ENCODE measurements around the gene RAI1.
A peak's percentile ranks its signal among the peaks of the same experiment; 100 is the strongest.

The RAI1 gene

GRCh38 chr17:17857496-17857895 lies 176.2 kb downstream of the RAI1 start:
- H3K4me3 ChIP-seq (ENCODE audit: low read depth, low read length) = no peak overlapping the region
- no peaks in the 10 kb centered on the region; the same call in 1 of the 2 replicates for H3K4me1 ChIP-seq (ENCODE audit: control insufficient read depth, insufficient read depth, low read length)
- ChIA-PET CTCF (interaction anchor here (1.4 to 6.4 kb wide), 4 partner anchors 9 to 61 kb away, joined by 4 to 40 read pairs (median 24); no protein-coding TSS in a partner anchor), POLR2A (no interaction called here)
- H3K36me3 ChIP-seq (ENCODE audit: control insufficient read depth in 2 of 2, insufficient read depth in 1 of 2, low read length in 2 of 2) = peaks cover 0 to 4% of the 10 kb centered on the region in 2 experiments; a peak in 2 of 3 replicates
- H3K27ac ChIP-seq (ENCODE audit: extremely low read depth, low read depth, low read length) = no peak overlapping the region
- no peak for TF ChIP-seq ELK4 (IDR thresholded peaks at IDR 0.05; ENCODE audit: borderline replicate concordance, low read depth, low read length)
- H3K9me3 ChIP-seq (ENCODE audit: control insufficient read depth, insufficient read depth, low read depth, low read length) = no peaks in the 10 kb centered on the region

- ChIA-PET CTCF (interaction anchor here (0.5 to 5.1 kb wide), 29 partner anchors 8 to 1994 kb away, joined by 3 to 40 read pairs (median 4); partner anchors contain the start of genes DRC3, RAI1 and SREBF1), POLR2A (interaction anchor here (0.6 to 1.0 kb wide), 3 partner anchors 24 to 178 kb away, joined by 3 to 4 read pairs (median 3); no protein-coding TSS in a partner anchor)
- no peak overlapping the region for H3K4me3 ChIP-seq (ENCODE audit: low read depth, low read length)
- no peak for TF ChIP-seq ZNF169 (tag by site-specific recombination; IDR thresholded peaks at IDR 0.05)
- TF ChIP-seq PRDM4 (tag by site-specific recombination; IDR thresholded peaks at IDR 0.05) = no peak
- TF ChIP-seq ZNF707 (tag by site-specific recombination; IDR thresholded peaks at IDR 0.05) = no peak
- no peak for TF ChIP-seq EGR2 (tag by site-specific recombination; IDR thresholded peaks at IDR 0.05; ENCODE audit: low read depth)
- TF ChIP-seq ZBTB10 (tag by site-specific recombination; IDR thresholded peaks at IDR 0.05) = no peak
- TF ChIP-seq INSM2 (tag by site-specific recombination; IDR thresholded peaks at IDR 0.05) = no peak
- no peak for TF ChIP-seq ZNF548 (tag by site-specific recombination; IDR thresholded peaks at IDR 0.05)
- no peak; the same call in 1 of the 2 replicates for TF ChIP-seq ZNF10 (tag by site-specific recombination; IDR thresholded peaks at IDR 0.05)
- peak; percentile 61; the same call in 1 of the 2 replicates for TF ChIP-seq IKZF3 (tag by site-specific recombination; IDR thresholded peaks at IDR 0.05)
- no peak for TF ChIP-seq ZNF518A (tag by site-specific recombination; conservative IDR thresholded peaks at IDR 0.05; ENCODE audit: low read depth)
- TF ChIP-seq ZNF248 (tag by site-specific recombination; IDR thresholded peaks at IDR 0.05) = no peak
- TF ChIP-seq ZNF629 (tag by site-specific recombination; IDR thresholded peaks at IDR 0.05) = peak; percentile 29; the same call in 1 of the 2 replicates
- TF ChIP-seq SCRT1 (tag by site-specific recombination; IDR thresholded peaks at IDR 0.05; ENCODE audit: borderline replicate concordance) = no peak
- TF ChIP-seq ZBTB8A (tag by site-specific recombination; IDR thresholded peaks at IDR 0.05) = no peak
- 0 out of 2 replicates have a peak, but pooled peaks have one; percentile 20 for TF ChIP-seq ZNF2 (tag by site-specific recombination; IDR thresholded peaks at IDR 0.05)
- TF ChIP-seq ZNF692 (tag by site-specific recombination; IDR thresholded peaks at IDR 0.05) = no peak
Measured at GRCh38 chr17:17859909-17860765, 178.9 kb downstream of the RAI1 start.

More at GRCh38 chr17:17859909-17860765, 178.9 kb downstream of the RAI1 start:
- Histone ChIP-seq H3K9me3 (ENCODE audit: control insufficient read depth, insufficient read depth, low read depth, low read length) (no peaks in the 10 kb centered on the region), H3K36me3 (ENCODE audit: control insufficient read depth in 2 of 2, insufficient read depth in 1 of 2, low read length in 2 of 2) (peaks cover 0 to 4% of the 10 kb centered on the region in 2 experiments; a peak in 2 of 3 replicates), H3K4me1 (ENCODE audit: control insufficient read depth, insufficient read depth, low read length) (no peaks in the 10 kb centered on the region; the same call in 1 of the 2 replicates), H3K27ac (ENCODE audit: extremely low read depth, low read depth, low read length) (no peak overlapping the region)

Measured in HEK293 (cell line).